Measurements from ENCODE around the gene ZNF33A. TPM values are rescaled to one million over a fixed set of nuclear protein-coding genes. Genes with fewer than 3 reads are reported as not detected.

Gene ZNF33A
- total RNA-seq, 2 donors from 2014 or later, result 26.1 to 51.5 TPM

DNA sequence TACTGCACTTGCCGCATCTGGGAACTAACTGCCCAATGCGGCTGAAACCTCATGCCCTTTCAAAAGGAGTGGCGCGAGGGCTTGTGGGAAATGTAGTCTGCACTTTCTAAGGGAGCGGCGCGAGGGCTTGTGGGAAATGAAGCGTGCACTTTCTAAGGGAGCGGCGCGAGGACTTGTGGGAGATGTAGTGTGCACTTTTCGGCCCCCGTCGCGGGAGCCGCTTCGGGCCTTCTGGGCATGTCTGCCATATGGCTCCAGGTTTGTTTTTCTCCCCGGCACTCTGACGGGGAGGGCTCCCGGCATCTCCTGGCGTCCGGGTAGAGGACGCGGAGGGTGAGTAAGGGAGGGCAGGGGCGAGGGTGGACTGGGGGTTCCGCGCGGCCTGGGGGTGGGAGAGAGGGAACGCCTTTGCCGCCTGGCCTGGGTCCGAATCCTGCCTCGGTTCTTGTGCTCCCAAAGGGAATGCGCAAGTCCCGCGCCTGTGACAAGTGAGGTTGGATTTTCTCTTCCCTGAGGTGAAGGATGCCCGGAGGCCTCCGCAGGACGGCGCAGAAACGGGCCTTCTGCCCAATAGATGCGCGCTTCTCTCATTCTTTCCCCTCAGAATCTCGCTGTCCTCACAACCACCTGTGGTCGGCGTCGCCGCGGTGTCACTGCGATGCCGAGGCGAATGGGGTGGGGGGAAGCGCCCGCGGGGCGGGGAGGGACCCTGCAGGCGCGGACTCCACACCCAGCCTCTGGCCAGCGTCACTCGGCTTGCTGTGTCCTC is 83.9 kb downstream of the ZNF33A start, which contains the start of gene ZNF37A:
ZNF37A (plus strand) TSS at position 180 of the 769 bp plus-strand sequence. CDS start 2,281 bp downstream, outside the sequence.
- DNase-seq (ENCODE audit: low spot score) (peak; percentile 92), ATAC-seq (ENCODE audit: insufficient number of reproducible peaks, low FRiP score, low read depth) (peak; percentile 96)
- no peaks in the 10 kb centered on the region for H3K9me3 ChIP-seq
- peaks cover 22% of the 10 kb centered on the region for H3K36me3 ChIP-seq
- no peaks in the 10 kb centered on the region for H3K27me3 ChIP-seq (replicated peaks; ENCODE audit: insufficient read depth)
- no peak for TF ChIP-seq CTCF (IDR thresholded peaks at IDR 0.05)
- peak within 1 kb of the TSS; percentile 95 for H3K4me3 ChIP-seq
- peak within 1 kb of the TSS; percentile 83 to 91 for H3K27ac ChIP-seq
- H3K4me1 ChIP-seq (ENCODE audit: control insufficient read depth in 1 of 2, low read depth in 2 of 2), result peaks cover 6 to 18% of the 10 kb centered on the region in 2 donors

GRCh38 chr10:38094927-38095574 is 84.6 kb downstream of the ZNF33A start:
- Histone ChIP-seq H3K27me3 (replicated peaks; ENCODE audit: insufficient read depth) (no peaks in the 10 kb centered on the region), H3K27ac (peak overlapping the region; percentile 83 to 91), H3K9me3 (peaks cover 4% of the 10 kb centered on the region), H3K4me1 (ENCODE audit: control insufficient read depth in 1 of 2, low read depth in 2 of 2) (peaks cover 6 to 18% of the 10 kb centered on the region in 2 donors), H3K4me3 (peak overlapping the region; percentile 95), H3K36me3 (peaks cover 28% of the 10 kb centered on the region)
- no peak for TF ChIP-seq CTCF (IDR thresholded peaks at IDR 0.05)
- no peak for ATAC-seq (ENCODE audit: insufficient number of reproducible peaks, low FRiP score, low read depth)
- DNase-seq (ENCODE audit: low spot score), result no peak

- H3K9me3 ChIP-seq, result peaks cover 77% of the 10 kb centered on the region
- TF ChIP-seq CTCF (IDR thresholded peaks at IDR 0.05), result no peak
Observed at GRCh38 chr10:38102880-38103279, 92.4 kb downstream of the ZNF33A start.

DNA sequence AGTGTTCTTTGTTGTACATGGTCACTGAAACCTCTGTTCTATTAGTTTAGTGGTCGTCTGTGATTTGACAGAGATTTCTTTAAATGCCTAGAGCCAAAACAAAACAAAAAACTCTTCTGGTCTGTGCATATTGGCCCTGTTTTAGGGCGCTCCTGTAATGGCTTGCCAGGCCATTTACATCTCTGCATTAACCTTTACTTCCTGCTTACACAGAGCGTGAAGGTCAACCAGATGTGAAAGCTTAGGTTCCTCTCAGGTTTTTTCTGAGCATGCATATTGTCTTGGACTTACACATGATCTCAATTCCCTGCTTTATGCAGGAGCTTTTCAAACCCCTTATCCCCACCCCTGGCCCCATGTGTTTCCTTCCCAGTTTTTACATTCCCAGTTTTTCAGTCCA is 93.3 kb downstream of the ZNF33A start:
- no peaks in the 10 kb centered on the region for H3K27me3 ChIP-seq (replicated peaks; ENCODE audit: insufficient read depth)
- H3K9me3 ChIP-seq, result peaks cover 86% of the 10 kb centered on the region
- DNase-seq (ENCODE audit: low spot score) (no peak), ATAC-seq (ENCODE audit: insufficient number of reproducible peaks, low FRiP score, low read depth) (no peak)
- H3K27ac ChIP-seq, result no peak overlapping the region
- peaks cover 68% of the 10 kb centered on the region for H3K36me3 ChIP-seq
- H3K4me3 ChIP-seq, result peak overlapping the region; percentile 20
- no peak for TF ChIP-seq CTCF (IDR thresholded peaks at IDR 0.05)
- no peaks in the 10 kb centered on the region for H3K4me1 ChIP-seq (ENCODE audit: control insufficient read depth in 1 of 2, low read depth in 2 of 2)

More at GRCh38 chr10:38102880-38103279, 92.4 kb downstream of the ZNF33A start:
- DNase-seq (ENCODE audit: low spot score), result no peak
- Histone ChIP-seq H3K27ac (no peak overlapping the region), H3K36me3 (peaks cover 76% of the 10 kb centered on the region), H3K4me1 (ENCODE audit: control insufficient read depth in 1 of 2, low read depth in 2 of 2) (no peaks in the 10 kb centered on the region), H3K27me3 (replicated peaks; ENCODE audit: insufficient read depth) (no peaks in the 10 kb centered on the region), H3K4me3 (no peak overlapping the region)
- no peak for ATAC-seq (ENCODE audit: insufficient number of reproducible peaks, low FRiP score, low read depth)

GRCh38 chr10:38112159-38112558 is 101.7 kb downstream of the ZNF33A start:
- Histone ChIP-seq H3K27me3 (replicated peaks; ENCODE audit: insufficient read depth) (no peaks in the 10 kb centered on the region), H3K9me3 (peaks cover 85% of the 10 kb centered on the region), H3K4me3 (no peak overlapping the region), H3K36me3 (peaks cover 42% of the 10 kb centered on the region), H3K4me1 (ENCODE audit: control insufficient read depth in 1 of 2, low read depth in 2 of 2) (no peaks in the 10 kb centered on the region), H3K27ac (no peak overlapping the region)
- no peak for ATAC-seq (ENCODE audit: insufficient number of reproducible peaks, low FRiP score, low read depth)
- no peak for DNase-seq (ENCODE audit: low spot score)
- TF ChIP-seq CTCF (IDR thresholded peaks at IDR 0.05), result no peak
